H1 (cell line): ENCODE data around the gene B3GALT6.

Experiments
- CHD2 ChIP-seq: IDR thresholded peaks from 2 replicates; pipeline ENCODE4 v1.6.1; 2012; ENCODE audit warnings: low read length, improper control_type of control experiment
- CTCF ChIP-seq, 3 experiments: IDR thresholded peaks; 1 replicate in 2 of 3; 2 replicates in 1 of 3; pipeline versions ENCODE4 v1.5.1 to v1.6.1; 2011; ENCODE audit warnings: low read length in 3 of 3, mild to moderate bottlenecking in 3 of 3, inconsistent platforms in 2 of 3, low read depth in 1 of 3, moderate library complexity in 1 of 3; ENCODE audit not compliant: insufficient read depth in 1 of 3; ENCODE audit errors: control extremely low read depth in 1 of 3
- GTF2F1 ChIP-seq: IDR thresholded peaks from 2 replicates; pipeline ENCODE4 v1.6.1; 2012; ENCODE audit warnings: low read depth, low read length, improper control_type of control experiment, borderline replicate concordance
- POLR2A ChIP-seq, 2 experiments: IDR thresholded peaks; 1 replicate in 1 of 2; 2 replicates in 1 of 2; pipeline ENCODE4 v1.6.1; 2011; ENCODE audit warnings: low read depth in 2 of 2, low read length in 2 of 2, mild to moderate bottlenecking in 2 of 2; ENCODE audit errors: control extremely low read depth in 1 of 2
- POLR2AphosphoS5 ChIP-seq: IDR thresholded peaks from 2 replicates; pipeline ENCODE4 v1.6.1; 2011; ENCODE audit warnings: low read depth, low read length
- RAD21 ChIP-seq, 2 experiments: IDR thresholded peaks in 1 of 2; conservative IDR thresholded peaks in 1 of 2; 2 replicates each; pipeline ENCODE4 v1.6.1; 2011; ENCODE audit warnings: low read depth in 2 of 2, low read length in 2 of 2, improper control_type of control experiment in 1 of 2, inconsistent platforms in 1 of 2, mild to moderate bottlenecking in 1 of 2, moderate library complexity in 1 of 2

- TF ChIP-seq POLR2AphosphoS5 (no peak), CTCF (IDR thresholded peaks at IDR 0.05; ENCODE audit: control extremely low read depth in 1 of 3, insufficient read depth in 1 of 3, low read depth in 1 of 3, low read length in 3 of 3) (no peak), POLR2A (IDR thresholded peaks at IDR 0.05; ENCODE audit: control extremely low read depth in 1 of 2, low read depth in 2 of 2, low read length in 2 of 2) (no peak), CHD2 (no peak), GTF2F1 (no peak), RAD21 (IDR thresholded peaks at IDR 0.05 in 1 of 2, conservative IDR thresholded peaks at IDR 0.05 in 1 of 2; ENCODE audit: low read depth in 2 of 2, low read length in 2 of 2) (no peak)
These were observed 25.2 kb downstream of the B3GALT6 start for GRCh38 chr1:1256956-1257871.
